HEK293 (cell line): ENCODE measurements around the gene ESR2.

Experiments
- KLF1 ChIP-seq: fragments of 450-650 bp; formaldehyde crosslinking; IDR thresholded peaks from 2 replicates; pipeline ENCODE4 v1.5.1; 2016; ENCODE audit warnings: missing biosample characterization, missing genetic modification characterization
- ZSCAN30 ChIP-seq: fragments of 450-650 bp; IDR thresholded peaks from 2 replicates; pipeline ENCODE4 v1.5.1; 2018; ENCODE audit warnings: missing biosample characterization, mild to moderate bottlenecking, missing genetic modification characterization, moderate library complexity

GRCh38 chr14:64095620-64096019, 198.6 kb downstream of the ESR2 start:
- TF ChIP-seq KLF1 (no peak), ZSCAN30 (tag by site-specific recombination) (no peak)
